ENCODE data around the gene NPIPB8.
"Not testable (repeated sequence)": the region's sequence is repeated elsewhere in the genome, so short reads cannot be mapped to it uniquely, and the experiment has no call there.

DNA sequence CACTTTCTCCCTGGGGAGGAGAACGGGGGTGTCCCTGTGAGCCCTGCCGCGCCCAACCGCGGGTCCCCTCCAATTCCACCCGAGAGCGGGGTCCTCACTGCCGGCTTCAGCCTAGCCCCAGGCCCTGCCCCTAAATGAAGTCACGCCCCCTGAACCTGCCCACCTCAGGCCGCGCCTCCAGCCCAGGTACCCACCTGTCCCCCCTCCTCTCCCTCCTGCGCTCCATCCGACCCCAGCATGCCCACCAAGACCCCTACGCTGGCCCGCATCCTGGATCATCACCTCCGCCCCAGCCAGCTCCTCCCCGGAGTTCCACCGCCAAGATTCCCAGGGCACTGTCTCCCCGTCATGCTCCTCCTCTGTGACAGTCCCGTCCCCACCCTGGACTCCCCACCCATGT is 36.9 kb upstream of the NPIPB8 start:
- TF ChIP-seq SIN3A (IDR thresholded peaks at IDR 0.05; ENCODE audit: borderline replicate concordance, insufficient read depth, low read depth, low read length); POLR2AphosphoS5 (IDR thresholded peaks at IDR 0.05; ENCODE audit: low read depth, low read length): not testable (repeated sequence)
- TF ChIP-seq, protein P1, sequence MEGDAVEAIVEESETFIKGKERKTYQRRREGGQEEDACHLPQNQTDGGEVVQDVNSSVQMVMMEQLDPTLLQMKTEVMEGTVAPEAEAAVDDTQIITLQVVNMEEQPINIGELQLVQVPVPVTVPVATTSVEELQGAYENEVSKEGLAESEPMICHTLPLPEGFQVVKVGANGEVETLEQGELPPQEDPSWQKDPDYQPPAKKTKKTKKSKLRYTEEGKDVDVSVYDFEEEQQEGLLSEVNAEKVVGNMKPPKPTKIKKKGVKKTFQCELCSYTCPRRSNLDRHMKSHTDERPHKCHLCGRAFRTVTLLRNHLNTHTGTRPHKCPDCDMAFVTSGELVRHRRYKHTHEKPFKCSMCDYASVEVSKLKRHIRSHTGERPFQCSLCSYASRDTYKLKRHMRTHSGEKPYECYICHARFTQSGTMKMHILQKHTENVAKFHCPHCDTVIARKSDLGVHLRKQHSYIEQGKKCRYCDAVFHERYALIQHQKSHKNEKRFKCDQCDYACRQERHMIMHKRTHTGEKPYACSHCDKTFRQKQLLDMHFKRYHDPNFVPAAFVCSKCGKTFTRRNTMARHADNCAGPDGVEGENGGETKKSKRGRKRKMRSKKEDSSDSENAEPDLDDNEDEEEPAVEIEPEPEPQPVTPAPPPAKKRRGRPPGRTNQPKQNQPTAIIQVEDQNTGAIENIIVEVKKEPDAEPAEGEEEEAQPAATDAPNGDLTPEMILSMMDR (IDR thresholded peaks at IDR 0.05), result not testable (repeated sequence)
- TF ChIP-seq, protein P2, sequence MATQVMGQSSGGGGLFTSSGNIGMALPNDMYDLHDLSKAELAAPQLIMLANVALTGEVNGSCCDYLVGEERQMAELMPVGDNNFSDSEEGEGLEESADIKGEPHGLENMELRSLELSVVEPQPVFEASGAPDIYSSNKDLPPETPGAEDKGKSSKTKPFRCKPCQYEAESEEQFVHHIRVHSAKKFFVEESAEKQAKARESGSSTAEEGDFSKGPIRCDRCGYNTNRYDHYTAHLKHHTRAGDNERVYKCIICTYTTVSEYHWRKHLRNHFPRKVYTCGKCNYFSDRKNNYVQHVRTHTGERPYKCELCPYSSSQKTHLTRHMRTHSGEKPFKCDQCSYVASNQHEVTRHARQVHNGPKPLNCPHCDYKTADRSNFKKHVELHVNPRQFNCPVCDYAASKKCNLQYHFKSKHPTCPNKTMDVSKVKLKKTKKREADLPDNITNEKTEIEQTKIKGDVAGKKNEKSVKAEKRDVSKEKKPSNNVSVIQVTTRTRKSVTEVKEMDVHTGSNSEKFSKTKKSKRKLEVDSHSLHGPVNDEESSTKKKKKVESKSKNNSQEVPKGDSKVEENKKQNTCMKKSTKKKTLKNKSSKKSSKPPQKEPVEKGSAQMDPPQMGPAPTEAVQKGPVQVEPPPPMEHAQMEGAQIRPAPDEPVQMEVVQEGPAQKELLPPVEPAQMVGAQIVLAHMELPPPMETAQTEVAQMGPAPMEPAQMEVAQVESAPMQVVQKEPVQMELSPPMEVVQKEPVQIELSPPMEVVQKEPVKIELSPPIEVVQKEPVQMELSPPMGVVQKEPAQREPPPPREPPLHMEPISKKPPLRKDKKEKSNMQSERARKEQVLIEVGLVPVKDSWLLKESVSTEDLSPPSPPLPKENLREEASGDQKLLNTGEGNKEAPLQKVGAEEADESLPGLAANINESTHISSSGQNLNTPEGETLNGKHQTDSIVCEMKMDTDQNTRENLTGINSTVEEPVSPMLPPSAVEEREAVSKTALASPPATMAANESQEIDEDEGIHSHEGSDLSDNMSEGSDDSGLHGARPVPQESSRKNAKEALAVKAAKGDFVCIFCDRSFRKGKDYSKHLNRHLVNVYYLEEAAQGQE (IDR thresholded peaks at IDR 0.05; ENCODE audit: insufficient read depth in 1 of 2, low read depth in 2 of 2, low read length in 1 of 2), result not testable (repeated sequence)
